Smooth muscle cell of bladder (primary cell): Measurements from ENCODE around the gene GALNT3. TPM values are rescaled to one million over a fixed set of nuclear protein-coding genes. Genes with fewer than 3 reads are reported as not detected.

Experiments
- total RNA-seq: library from RNA; depleted of rRNA; stranded (reverse); fragments of >200 nt; gene quantifications from 2 replicates; pipeline ENCODE4 v1.2.3, GENCODE V29; 2014

The GALNT3 gene
- total RNA-seq = 0.65 and 0.71 TPM in 2 replicates

GRCh38 chr2:165793779-165794535, at the start of gene GALNT3:
Gene GALNT3 (minus strand): TSS chr2:165794247. CDS start chr2:165770700, 23,547 bp downstream.

Other genes with a start within 250 kb of the GALNT3 start
- gene TTC21B, start 159.5 kb upstream of the GALNT3 start, total RNA-seq = 18.5 and 25.4 TPM in 2 replicates